Ovary (tissue), 3 donors: ENCODE measurements around the gene ARSA.

Experiments used
- POLR2A ChIP-seq: fragments of 450-650 bp; IDR thresholded peaks from one replicate; pipeline ENCODE4 v1.6.1; 2017; ENCODE audit warnings: antibody characterized with exemption, mild to moderate bottlenecking, moderate library complexity
- TF ChIP-seq, protein P1 (sequence below), 3 donors: fragments of 450-650 bp in 2 of 3; fragments of 200-600 bp in 1 of 3; IDR thresholded peaks; one replicate each; pipeline versions ENCODE4 v1.5.1 to v1.8.0; 2016 to 2022; ENCODE audit warnings: antibody characterized with exemption in 3 of 3, mild to moderate bottlenecking in 1 of 3
- donor health status: DM: no; HTN: no; CAD: no.

GRCh38 chr22:50672471-50673230 lies 44.7 kb upstream of the ARSA start, which contains the start of gene SHANK3:
- TF ChIP-seq, protein P1, sequence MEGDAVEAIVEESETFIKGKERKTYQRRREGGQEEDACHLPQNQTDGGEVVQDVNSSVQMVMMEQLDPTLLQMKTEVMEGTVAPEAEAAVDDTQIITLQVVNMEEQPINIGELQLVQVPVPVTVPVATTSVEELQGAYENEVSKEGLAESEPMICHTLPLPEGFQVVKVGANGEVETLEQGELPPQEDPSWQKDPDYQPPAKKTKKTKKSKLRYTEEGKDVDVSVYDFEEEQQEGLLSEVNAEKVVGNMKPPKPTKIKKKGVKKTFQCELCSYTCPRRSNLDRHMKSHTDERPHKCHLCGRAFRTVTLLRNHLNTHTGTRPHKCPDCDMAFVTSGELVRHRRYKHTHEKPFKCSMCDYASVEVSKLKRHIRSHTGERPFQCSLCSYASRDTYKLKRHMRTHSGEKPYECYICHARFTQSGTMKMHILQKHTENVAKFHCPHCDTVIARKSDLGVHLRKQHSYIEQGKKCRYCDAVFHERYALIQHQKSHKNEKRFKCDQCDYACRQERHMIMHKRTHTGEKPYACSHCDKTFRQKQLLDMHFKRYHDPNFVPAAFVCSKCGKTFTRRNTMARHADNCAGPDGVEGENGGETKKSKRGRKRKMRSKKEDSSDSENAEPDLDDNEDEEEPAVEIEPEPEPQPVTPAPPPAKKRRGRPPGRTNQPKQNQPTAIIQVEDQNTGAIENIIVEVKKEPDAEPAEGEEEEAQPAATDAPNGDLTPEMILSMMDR (IDR thresholded peaks at IDR 0.05), result no peak
- no peak for TF ChIP-seq POLR2A
